GM18498 (cell line): ENCODE data around the gene TIAL1.
"Not testable (repeated sequence)": the region's sequence is repeated elsewhere in the genome, so short reads cannot be mapped to it uniquely, and the experiment has no call there.

ENCODE experiments used
- ATAC-seq: cut with Tn5 transposase; IDR thresholded peaks from one replicate; pipeline ENCODE4 v1.9.1; 2021; ENCODE audit warnings: mild to moderate bottlenecking, moderate library complexity; ENCODE audit not compliant: unreplicated experiment

TIAL1 gene

GRCh38 chr10:119533473-119533872 is 63.3 kb downstream of the TIAL1 start:
- ATAC-seq: no peak

GRCh38 chr10:119532791-119533190 is 64.0 kb downstream of the TIAL1 start:
- not testable (repeated sequence) for ATAC-seq

GRCh38 chr10:119532251-119532650 is 64.5 kb downstream of the TIAL1 start:
- ATAC-seq: not testable (repeated sequence)

- ATAC-seq: no peak
Observed at GRCh38 chr10:119531067-119531466, 65.7 kb downstream of the TIAL1 start.

- not testable (repeated sequence) for ATAC-seq
Observed at GRCh38 chr10:119528663-119529237, 68.0 kb downstream of the TIAL1 start.

GRCh38 chr10:119526621-119527592 is 69.9 kb downstream of the TIAL1 start:
- no peak for ATAC-seq

GRCh38 chr10:119526149-119526548 is 70.6 kb downstream of the TIAL1 start:
- ATAC-seq: no peak

GRCh38 chr10:119525116-119525515 is 71.6 kb downstream of the TIAL1 start:
- no peak for ATAC-seq

- no peak for ATAC-seq
Observed at GRCh38 chr10:119524720-119525070, 72.1 kb downstream of the TIAL1 start.

- no peak for ATAC-seq
Observed at GRCh38 chr10:119523895-119524719, 72.7 kb downstream of the TIAL1 start.
